Measurements from ENCODE around the gene HEXB.
A peak's percentile ranks its signal among the peaks of the same experiment; 100 is the strongest.

The HEXB gene

DNA sequence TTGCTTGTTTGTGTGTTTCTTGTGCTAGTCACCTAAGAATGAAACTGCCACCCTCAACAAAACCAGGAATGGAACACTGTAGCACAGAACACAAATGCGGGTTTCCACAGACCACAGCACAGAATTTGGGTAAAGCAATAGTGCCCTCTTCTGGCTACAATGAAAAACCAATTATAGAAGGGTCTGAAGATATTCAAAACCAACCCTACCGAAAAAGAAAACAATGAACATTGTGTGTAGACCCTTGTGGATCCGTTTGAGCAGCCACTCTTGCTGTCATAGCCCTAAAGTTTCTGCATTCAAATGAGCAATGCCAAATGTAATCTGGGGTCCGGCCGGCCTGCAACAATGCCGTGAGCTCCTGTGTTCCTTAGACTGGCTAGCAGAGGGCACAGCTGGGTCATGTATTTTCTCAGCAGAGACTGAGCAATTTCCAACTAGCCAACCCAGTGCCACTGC, 36.2 kb upstream of the HEXB start:
- no peak overlapping the region for H3K9ac ChIP-seq (ENCODE audit: low read length)
- no peak overlapping the region for H2AFZ ChIP-seq (ENCODE audit: low read length)
- H3K27me3 ChIP-seq (ENCODE audit: insufficient read depth, low read length): no peaks in the 10 kb centered on the region
- H3K9me2 ChIP-seq (ENCODE audit: low read depth, low read length): no peaks in the 10 kb centered on the region
- H3K36me3 ChIP-seq (ENCODE audit: insufficient read depth, low read length): no peaks in the 10 kb centered on the region
- TF ChIP-seq, protein P1, sequence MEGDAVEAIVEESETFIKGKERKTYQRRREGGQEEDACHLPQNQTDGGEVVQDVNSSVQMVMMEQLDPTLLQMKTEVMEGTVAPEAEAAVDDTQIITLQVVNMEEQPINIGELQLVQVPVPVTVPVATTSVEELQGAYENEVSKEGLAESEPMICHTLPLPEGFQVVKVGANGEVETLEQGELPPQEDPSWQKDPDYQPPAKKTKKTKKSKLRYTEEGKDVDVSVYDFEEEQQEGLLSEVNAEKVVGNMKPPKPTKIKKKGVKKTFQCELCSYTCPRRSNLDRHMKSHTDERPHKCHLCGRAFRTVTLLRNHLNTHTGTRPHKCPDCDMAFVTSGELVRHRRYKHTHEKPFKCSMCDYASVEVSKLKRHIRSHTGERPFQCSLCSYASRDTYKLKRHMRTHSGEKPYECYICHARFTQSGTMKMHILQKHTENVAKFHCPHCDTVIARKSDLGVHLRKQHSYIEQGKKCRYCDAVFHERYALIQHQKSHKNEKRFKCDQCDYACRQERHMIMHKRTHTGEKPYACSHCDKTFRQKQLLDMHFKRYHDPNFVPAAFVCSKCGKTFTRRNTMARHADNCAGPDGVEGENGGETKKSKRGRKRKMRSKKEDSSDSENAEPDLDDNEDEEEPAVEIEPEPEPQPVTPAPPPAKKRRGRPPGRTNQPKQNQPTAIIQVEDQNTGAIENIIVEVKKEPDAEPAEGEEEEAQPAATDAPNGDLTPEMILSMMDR (IDR thresholded peaks at IDR 0.05; ENCODE audit: low read length): peak; percentile 69
- TF ChIP-seq EZH2 (IDR thresholded peaks at IDR 0.05; ENCODE audit: borderline replicate concordance, low read length): no peak
- H3K4me2 ChIP-seq (ENCODE audit: low read length): no peak overlapping the region
- no peak overlapping the region for H3K4me3 ChIP-seq (ENCODE audit: low read depth, low read length, poor library complexity, severe bottlenecking)
- no peaks in the 10 kb centered on the region for H4K20me1 ChIP-seq (ENCODE audit: insufficient read depth, low read length)
- no peaks in the 10 kb centered on the region for H3F3A ChIP-seq (ENCODE audit: insufficient read depth, low read length)
- H3K27ac ChIP-seq (ENCODE audit: low read depth, low read length, poor library complexity, severe bottlenecking): no peak overlapping the region
- no peaks in the 10 kb centered on the region for H3K9me3 ChIP-seq (ENCODE audit: low read length)
- no peaks in the 10 kb centered on the region for H3K4me1 ChIP-seq (ENCODE audit: insufficient read depth, low read length, severe bottlenecking)
- H3K79me2 ChIP-seq (ENCODE audit: insufficient read depth, low read length): no peaks in the 10 kb centered on the region

GRCh38 chr5:74649421-74649973, 35.5 kb upstream of the HEXB start:
- TF ChIP-seq, protein P1 (IDR thresholded peaks at IDR 0.05; ENCODE audit: low read length): no peak
- no peak for TF ChIP-seq EZH2 (IDR thresholded peaks at IDR 0.05; ENCODE audit: borderline replicate concordance, low read length)
- no peaks in the 10 kb centered on the region for H3K9me3 ChIP-seq (ENCODE audit: low read length)
- no peak overlapping the region for H2AFZ ChIP-seq (ENCODE audit: low read length)
- H3K27me3 ChIP-seq (ENCODE audit: insufficient read depth, low read length): no peaks in the 10 kb centered on the region
- H3K4me1 ChIP-seq (ENCODE audit: insufficient read depth, low read length, severe bottlenecking): no peaks in the 10 kb centered on the region
- no peaks in the 10 kb centered on the region for H3K9me2 ChIP-seq (ENCODE audit: low read depth, low read length)
- no peak overlapping the region for H3K4me2 ChIP-seq (ENCODE audit: low read length)
- H4K20me1 ChIP-seq (ENCODE audit: insufficient read depth, low read length): no peaks in the 10 kb centered on the region
- no peaks in the 10 kb centered on the region for H3K36me3 ChIP-seq (ENCODE audit: insufficient read depth, low read length)
- H3K27ac ChIP-seq (ENCODE audit: low read depth, low read length, poor library complexity, severe bottlenecking): no peak overlapping the region
- no peaks in the 10 kb centered on the region for H3K79me2 ChIP-seq (ENCODE audit: insufficient read depth, low read length)
- H3F3A ChIP-seq (ENCODE audit: insufficient read depth, low read length): no peaks in the 10 kb centered on the region
- H3K9ac ChIP-seq (ENCODE audit: low read length): no peak overlapping the region
- no peak overlapping the region for H3K4me3 ChIP-seq (ENCODE audit: low read depth, low read length, poor library complexity, severe bottlenecking)

- no peaks in the 10 kb centered on the region for H3K27me3 ChIP-seq (ENCODE audit: insufficient read depth, low read length)
- H3K9ac ChIP-seq (ENCODE audit: low read length): no peak overlapping the region
- H2AFZ ChIP-seq (ENCODE audit: low read length): no peak overlapping the region
- no peak overlapping the region for H3K4me2 ChIP-seq (ENCODE audit: low read length)
- H3K9me2 ChIP-seq (ENCODE audit: low read depth, low read length): no peaks in the 10 kb centered on the region
- H4K20me1 ChIP-seq (ENCODE audit: insufficient read depth, low read length): no peaks in the 10 kb centered on the region
- TF ChIP-seq, protein P1 (IDR thresholded peaks at IDR 0.05; ENCODE audit: low read length): no peak
- TF ChIP-seq EZH2 (IDR thresholded peaks at IDR 0.05; ENCODE audit: borderline replicate concordance, low read length): no peak
- no peaks in the 10 kb centered on the region for H3K36me3 ChIP-seq (ENCODE audit: insufficient read depth, low read length)
- H3K27ac ChIP-seq (ENCODE audit: low read depth, low read length, poor library complexity, severe bottlenecking): no peak overlapping the region
- no peaks in the 10 kb centered on the region for H3K79me2 ChIP-seq (ENCODE audit: insufficient read depth, low read length)
- no peaks in the 10 kb centered on the region for H3K9me3 ChIP-seq (ENCODE audit: low read length)
- no peak overlapping the region for H3K4me3 ChIP-seq (ENCODE audit: low read depth, low read length, poor library complexity, severe bottlenecking)
- H3K4me1 ChIP-seq (ENCODE audit: insufficient read depth, low read length, severe bottlenecking): no peaks in the 10 kb centered on the region
- H3F3A ChIP-seq (ENCODE audit: insufficient read depth, low read length): no peaks in the 10 kb centered on the region
These were observed 33.3 kb upstream of the HEXB start for GRCh38 chr5:74651710-74652109.

Measured in OCI-LY1 (cell line).